BE2C (cell line): ENCODE measurements around the gene CEP55. TPM values are rescaled to one million over a fixed set of nuclear protein-coding genes. Genes with fewer than 3 reads are reported as not detected.

Source experiments
- DNase-seq: peaks from one replicate; pipeline ENCODE4 v3.0.0-alpha.2; 2020
- H3K27me3 ChIP-seq: fragments of 250-450 bp; sonication (Bioruptor Pico); 2 replicates; pipeline ENCODE4 v1.5.1; 2020; ENCODE audit warnings: mild to moderate bottlenecking
- H3K36me3 ChIP-seq: fragments of 250-450 bp; sonication (Bioruptor Pico); 2 replicates; pipeline ENCODE4 v1.5.1; 2020; ENCODE audit warnings: mild to moderate bottlenecking
- H3K4me1 ChIP-seq: fragments of 250-450 bp; sonication (Bioruptor Pico); 2 replicates; pipeline ENCODE4 v1.5.1; 2020
- H3K4me3 ChIP-seq: 2 replicates; pipeline ENCODE4 v1.5.1; 2011; ENCODE audit warnings: low read depth, low read length
- H3K9me3 ChIP-seq: fragments of 250-450 bp; sonication (Bioruptor Pico); 2 replicates; pipeline ENCODE4 v1.5.1; 2020
- polyA plus RNA-seq: library from polyadenylated mRNA; unstranded; fragments of >200 nt; gene quantifications from one replicate; pipeline ENCODE4 v1.2.1, GENCODE V29; 2012; ENCODE audit warnings: low read depth, missing spikeins; ENCODE audit not compliant: insufficient read length, insufficient read depth
- TF ChIP-seq, protein P1 (sequence below): IDR thresholded peaks from 2 replicates; pipeline ENCODE4 v1.5.1; 2012; ENCODE audit warnings: mild to moderate bottlenecking, low read depth, low read length

The CEP55 gene
- 2.0 TPM for polyA plus RNA-seq

DNA sequence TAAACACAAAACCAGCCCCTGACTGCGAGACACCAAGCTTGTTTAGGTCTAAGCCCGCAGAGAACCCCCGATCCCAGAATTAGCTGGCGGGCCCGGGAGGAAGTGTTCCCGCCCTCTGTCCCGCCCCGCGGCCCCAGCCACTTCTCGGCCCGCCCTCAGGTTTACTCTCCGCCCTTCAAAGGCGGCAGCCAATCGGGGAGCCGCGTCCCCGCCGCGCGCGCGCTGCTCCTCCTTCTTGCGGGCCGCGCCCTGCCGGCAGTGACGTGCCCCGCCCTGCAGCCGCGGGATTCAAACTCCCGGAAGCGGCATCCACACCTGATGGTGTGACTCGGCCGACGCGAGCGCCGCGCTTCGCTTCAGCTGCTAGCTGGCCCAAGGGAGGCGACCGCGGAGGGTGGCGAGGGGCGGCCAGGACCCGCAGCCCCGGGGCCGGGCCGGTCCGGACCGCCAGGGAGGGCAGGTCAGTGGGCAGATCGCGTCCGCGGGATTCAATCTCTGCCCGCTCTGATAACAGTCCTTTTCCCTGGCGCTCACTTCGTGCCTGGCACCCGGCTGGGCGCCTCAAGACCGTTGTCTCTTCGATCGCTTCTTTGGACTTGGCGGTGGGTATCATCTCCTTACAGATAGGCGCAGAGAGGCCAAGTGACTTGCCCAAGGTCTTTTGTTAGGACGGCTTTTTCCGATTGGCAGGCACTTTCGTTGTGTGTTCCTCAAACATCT, at the start of gene CEP55:
Gene CEP55 (plus strand): TSS at position 291 of the 720 bp plus-strand sequence. CDS start 3,440 bp downstream, outside the sequence.
- H3K36me3 ChIP-seq = no peaks in the 10 kb centered on the region
- no peaks in the 10 kb centered on the region for H3K27me3 ChIP-seq
- 0 out of 2 replicates have a peak, but pooled peaks cover 4% of the 10 kb centered on the region for H3K4me1 ChIP-seq
- H3K9me3 ChIP-seq = no peaks in the 10 kb centered on the region
- TF ChIP-seq, protein P1, sequence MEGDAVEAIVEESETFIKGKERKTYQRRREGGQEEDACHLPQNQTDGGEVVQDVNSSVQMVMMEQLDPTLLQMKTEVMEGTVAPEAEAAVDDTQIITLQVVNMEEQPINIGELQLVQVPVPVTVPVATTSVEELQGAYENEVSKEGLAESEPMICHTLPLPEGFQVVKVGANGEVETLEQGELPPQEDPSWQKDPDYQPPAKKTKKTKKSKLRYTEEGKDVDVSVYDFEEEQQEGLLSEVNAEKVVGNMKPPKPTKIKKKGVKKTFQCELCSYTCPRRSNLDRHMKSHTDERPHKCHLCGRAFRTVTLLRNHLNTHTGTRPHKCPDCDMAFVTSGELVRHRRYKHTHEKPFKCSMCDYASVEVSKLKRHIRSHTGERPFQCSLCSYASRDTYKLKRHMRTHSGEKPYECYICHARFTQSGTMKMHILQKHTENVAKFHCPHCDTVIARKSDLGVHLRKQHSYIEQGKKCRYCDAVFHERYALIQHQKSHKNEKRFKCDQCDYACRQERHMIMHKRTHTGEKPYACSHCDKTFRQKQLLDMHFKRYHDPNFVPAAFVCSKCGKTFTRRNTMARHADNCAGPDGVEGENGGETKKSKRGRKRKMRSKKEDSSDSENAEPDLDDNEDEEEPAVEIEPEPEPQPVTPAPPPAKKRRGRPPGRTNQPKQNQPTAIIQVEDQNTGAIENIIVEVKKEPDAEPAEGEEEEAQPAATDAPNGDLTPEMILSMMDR = no peak
- peak; percentile 95 for DNase-seq
- peak within 1 kb of the TSS; percentile 86 for H3K4me3 ChIP-seq

DNA sequence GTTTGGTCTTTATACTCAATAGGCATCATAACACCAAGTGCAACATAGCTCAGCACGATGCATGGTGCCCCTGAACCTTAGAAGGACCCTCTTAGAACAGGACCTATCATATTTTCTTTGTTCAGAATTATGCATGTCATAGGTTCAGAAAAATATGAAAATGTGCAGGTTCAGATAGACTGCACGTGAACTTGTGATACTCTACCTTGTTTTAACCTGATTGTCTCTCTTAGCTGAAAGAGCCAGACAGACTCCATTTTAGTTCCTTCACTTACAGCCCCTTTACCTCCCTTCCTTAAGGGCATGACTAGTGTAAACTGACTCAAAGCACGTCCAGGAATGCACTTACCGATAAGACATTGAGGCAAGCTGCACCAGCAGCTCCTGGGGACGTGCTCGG, 49.4 kb upstream of the CEP55 start:
- Histone ChIP-seq H3K4me1 (no peaks in the 10 kb centered on the region), H3K36me3 (no peaks in the 10 kb centered on the region), H3K27me3 (no peaks in the 10 kb centered on the region), H3K9me3 (no peaks in the 10 kb centered on the region), H3K4me3 (no peak overlapping the region)
- no peak for DNase-seq
- TF ChIP-seq, protein P1 = no peak

- Histone ChIP-seq H3K4me3 (no peak overlapping the region), H3K27me3 (no peaks in the 10 kb centered on the region), H3K36me3 (no peaks in the 10 kb centered on the region), H3K9me3 (no peaks in the 10 kb centered on the region), H3K4me1 (no peaks in the 10 kb centered on the region)
- TF ChIP-seq, protein P1 = no peak
- DNase-seq = no peak
These were observed 48.4 kb upstream of the CEP55 start for GRCh38 chr10:93447970-93448369.

DNA sequence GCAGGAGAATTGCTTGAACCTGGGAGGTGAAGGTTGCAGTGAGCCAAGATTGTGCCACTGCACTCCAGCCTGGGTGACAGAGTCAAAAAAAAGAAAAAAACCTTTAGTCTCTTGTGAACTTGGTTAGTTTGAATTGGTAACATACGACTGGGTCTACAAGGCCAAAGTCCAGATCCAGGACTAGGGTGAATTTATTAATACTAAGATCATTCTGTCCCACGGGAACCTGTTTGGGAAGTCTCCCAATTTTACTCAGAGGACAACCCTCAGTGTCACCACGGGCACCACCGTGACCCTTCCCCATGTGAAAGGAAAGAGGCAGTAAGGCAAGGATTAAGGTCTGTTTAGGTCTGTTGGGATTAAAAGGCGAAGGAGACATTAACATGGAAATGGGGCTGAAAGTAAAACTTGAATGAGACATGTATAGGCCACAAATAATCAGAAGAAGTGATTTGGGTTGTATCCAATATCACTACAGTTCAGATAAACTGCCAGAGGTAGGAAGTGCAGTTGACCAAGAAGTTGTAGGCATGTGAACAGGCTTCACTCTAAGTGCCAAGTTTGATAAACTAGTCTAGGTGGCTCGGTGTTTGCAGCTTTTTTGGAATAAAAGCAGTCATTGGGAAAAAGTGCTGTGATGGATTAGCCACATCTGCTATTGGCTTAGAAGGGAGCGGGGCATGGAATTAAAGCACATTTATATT, 45.0 kb upstream of the CEP55 start:
- no peak overlapping the region for H3K4me3 ChIP-seq
- DNase-seq = no peak
- TF ChIP-seq, protein P1 = no peak
- no peaks in the 10 kb centered on the region for H3K27me3 ChIP-seq
- no peaks in the 10 kb centered on the region for H3K4me1 ChIP-seq
- no peaks in the 10 kb centered on the region for H3K9me3 ChIP-seq
- H3K36me3 ChIP-seq = no peaks in the 10 kb centered on the region

- no peaks in the 10 kb centered on the region for H3K36me3 ChIP-seq
- H3K4me1 ChIP-seq = no peaks in the 10 kb centered on the region
- no peaks in the 10 kb centered on the region for H3K9me3 ChIP-seq
- no peak overlapping the region for H3K4me3 ChIP-seq
- TF ChIP-seq, protein P1 = no peak
- DNase-seq = no peak
- H3K27me3 ChIP-seq = no peaks in the 10 kb centered on the region
These were observed 44.3 kb upstream of the CEP55 start for GRCh38 chr10:93452143-93452542.

GRCh38 chr10:93454146-93454545, 42.3 kb upstream of the CEP55 start:
- no peaks in the 10 kb centered on the region for H3K36me3 ChIP-seq
- no peaks in the 10 kb centered on the region for H3K4me1 ChIP-seq
- no peaks in the 10 kb centered on the region for H3K27me3 ChIP-seq
- DNase-seq = no peak
- H3K4me3 ChIP-seq = no peak overlapping the region
- no peaks in the 10 kb centered on the region for H3K9me3 ChIP-seq
- TF ChIP-seq, protein P1 = no peak
